ENCODE measurements around the gene DNAJC25.

The DNAJC25 gene

DNA sequence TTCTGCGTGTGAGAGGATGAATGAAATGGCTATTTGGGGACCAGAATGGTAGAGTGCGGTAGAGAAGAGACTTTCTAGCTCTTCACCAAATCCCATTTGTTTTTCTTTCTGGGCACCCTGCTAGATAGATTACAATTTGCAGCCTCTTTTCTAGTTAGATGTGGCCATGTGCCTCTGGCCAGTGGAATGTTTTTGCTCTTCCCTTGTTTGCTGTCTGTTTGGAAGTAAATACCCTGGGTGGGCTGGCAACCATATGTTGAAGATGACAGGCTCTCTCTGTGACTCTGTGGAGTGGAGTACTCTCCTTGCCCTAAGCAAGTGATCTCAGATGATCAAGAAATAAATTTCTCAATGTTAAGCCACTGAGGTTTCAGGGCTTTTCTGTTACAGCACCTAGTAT is 43.2 kb downstream of the DNAJC25 start:
- no peak for DNase-seq

GRCh38 chr9:111676116-111676515 is 45.0 kb downstream of the DNAJC25 start:
- DNase-seq: no peak

DNA sequence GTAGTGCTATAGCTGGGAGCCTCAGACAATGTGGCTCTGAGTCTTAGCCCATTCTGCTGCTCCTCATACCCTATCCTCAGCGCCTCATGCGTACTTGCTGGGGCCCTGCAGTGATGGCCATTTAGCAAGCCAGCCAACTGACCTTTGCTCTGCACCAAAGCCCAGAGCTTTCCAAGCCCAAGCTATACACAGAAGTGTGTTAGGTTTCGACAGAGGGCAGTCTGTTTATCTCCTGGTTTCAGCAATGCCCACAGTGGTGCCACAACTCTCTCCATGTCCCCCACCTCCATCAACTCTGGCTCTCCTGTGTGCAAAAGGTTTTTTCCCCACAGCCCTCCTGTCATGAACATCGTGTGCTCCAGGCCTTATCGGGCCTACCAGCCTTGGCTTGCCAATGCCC is 47.2 kb downstream of the DNAJC25 start:
- no peak for DNase-seq

- no peak for DNase-seq
Observed at GRCh38 chr9:111679199-111679598, 48.1 kb downstream of the DNAJC25 start.

GRCh38 chr9:111683392-111683791 is 52.3 kb downstream of the DNAJC25 start:
- no peak for DNase-seq

DNA sequence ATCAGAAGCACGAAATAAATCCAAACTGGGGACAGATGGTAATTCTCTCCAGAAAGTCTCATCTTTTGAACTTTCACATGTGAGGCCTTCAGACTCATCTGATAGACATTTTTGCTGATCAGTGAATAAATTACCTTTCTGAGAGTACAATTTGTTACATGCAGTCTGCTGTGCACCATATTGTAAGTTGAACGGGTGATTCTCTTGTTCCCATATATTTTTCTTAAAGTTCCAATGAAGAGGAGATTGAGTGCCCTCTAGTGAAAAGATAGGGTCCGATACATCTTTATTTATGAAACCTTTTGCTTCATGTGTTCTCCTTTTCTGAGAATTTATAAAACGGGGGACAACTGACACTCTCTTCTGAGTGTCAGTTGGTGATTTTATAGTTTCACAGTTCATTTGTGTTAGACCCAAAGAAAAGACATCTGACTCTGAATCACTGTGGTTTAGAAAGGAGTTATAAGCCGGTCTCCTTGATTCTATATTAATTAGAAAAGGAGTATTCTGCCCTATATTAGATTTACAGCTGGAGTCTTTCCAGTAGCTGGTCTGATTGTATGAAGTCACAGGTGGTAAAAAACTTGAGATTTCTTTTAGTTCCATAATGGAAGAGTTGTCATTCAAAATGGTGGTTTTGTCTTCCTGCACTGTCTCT is 60.7 kb downstream of the DNAJC25 start:
- DNase-seq: no peak

DNA sequence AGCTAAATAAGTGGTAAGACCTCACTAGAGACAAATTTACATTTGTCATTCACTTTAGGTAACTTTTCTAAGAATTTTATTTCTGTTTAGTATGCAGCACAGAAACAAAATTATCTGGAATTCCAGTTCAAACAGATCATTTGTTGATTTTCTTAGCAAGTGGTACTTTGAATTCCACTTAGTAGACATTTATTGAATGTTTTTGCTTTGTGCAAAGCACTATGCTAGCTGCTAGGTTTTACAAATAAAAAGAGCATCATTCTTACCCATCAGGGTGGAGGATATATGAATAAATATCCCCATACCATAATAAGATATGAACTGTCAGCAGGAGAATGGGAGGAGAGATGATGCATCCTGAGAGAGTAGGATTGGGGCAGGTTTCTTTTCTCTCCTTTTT is 65.7 kb downstream of the DNAJC25 start:
- no peak for DNase-seq

DNA sequence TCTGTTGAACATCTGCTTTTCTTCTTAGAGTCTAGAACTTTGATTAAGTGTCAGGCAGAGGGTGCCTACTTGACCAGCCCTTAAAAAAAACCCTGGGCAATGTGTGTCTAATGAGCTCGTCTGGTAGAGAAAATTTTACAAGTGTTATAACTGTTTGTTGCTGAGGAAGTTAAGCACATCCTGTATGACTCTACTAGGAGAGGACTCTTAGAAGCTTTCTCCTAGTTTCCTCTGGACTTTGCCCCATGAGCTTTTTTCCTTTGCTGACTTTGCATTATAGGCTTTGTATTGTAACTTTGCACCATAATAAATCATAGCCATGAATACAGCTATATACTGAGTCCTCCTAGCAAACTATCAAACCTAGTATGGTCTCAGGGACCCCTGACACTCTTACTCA is 69.6 kb downstream of the DNAJC25 start:
- no peak for DNase-seq
